ENCODE data around the gene LBHD2.

Gene LBHD2

GRCh38 chr14:103127861-103128598 is 44.0 kb downstream of the LBHD2 start:
- FAIRE-seq (no peak), DNase-seq (ENCODE audit: extremely low spot score, insufficient read length, low read depth) (no peak)

GRCh38 chr14:103128631-103129300 is 44.8 kb downstream of the LBHD2 start:
- no peak for DNase-seq (ENCODE audit: extremely low spot score, insufficient read length, low read depth)
- FAIRE-seq: no peak

GRCh38 chr14:103129301-103130016 is 45.4 kb downstream of the LBHD2 start:
- DNase-seq (ENCODE audit: extremely low spot score, insufficient read length, low read depth): no peak
- FAIRE-seq: no peak

- FAIRE-seq (no peak), DNase-seq (ENCODE audit: extremely low spot score, insufficient read length, low read depth) (no peak)
Measured at GRCh38 chr14:103130017-103130764, 46.2 kb downstream of the LBHD2 start.

GRCh38 chr14:103130965-103131364 is 47.0 kb downstream of the LBHD2 start:
- DNase-seq (ENCODE audit: extremely low spot score, insufficient read length, low read depth) (no peak), FAIRE-seq (no peak)

GRCh38 chr14:103131580-103131979 is 47.6 kb downstream of the LBHD2 start:
- DNase-seq (ENCODE audit: extremely low spot score, insufficient read length, low read depth) (no peak), FAIRE-seq (no peak)

GRCh38 chr14:103132381-103133209 is 48.6 kb downstream of the LBHD2 start:
- DNase-seq (ENCODE audit: extremely low spot score, insufficient read length, low read depth) (no peak), FAIRE-seq (no peak)

GRCh38 chr14:103133210-103134140 is 49.5 kb downstream of the LBHD2 start:
- no peak for DNase-seq (ENCODE audit: extremely low spot score, insufficient read length, low read depth)
- FAIRE-seq: no peak

- no peak for DNase-seq (ENCODE audit: extremely low spot score, insufficient read length, low read depth)
- FAIRE-seq: no peak
Measured at GRCh38 chr14:103134405-103134804, 50.4 kb downstream of the LBHD2 start.

GRCh38 chr14:103134919-103135318 is 50.9 kb downstream of the LBHD2 start:
- FAIRE-seq (no peak), DNase-seq (ENCODE audit: extremely low spot score, insufficient read length, low read depth) (no peak)

- no peak for FAIRE-seq
Measured at GRCh38 chr14:103135333-103136260, 51.6 kb downstream of the LBHD2 start.

GRCh38 chr14:103136388-103137271 is 52.6 kb downstream of the LBHD2 start:
- FAIRE-seq (no peak), DNase-seq (ENCODE audit: extremely low spot score, insufficient read length, low read depth) (no peak)

More at GRCh38 chr14:103135333-103136260, 51.6 kb downstream of the LBHD2 start:
- DNase-seq (ENCODE audit: extremely low spot score, insufficient read length, low read depth): no peak

GRCh38 chr14:103137689-103138300 is 53.8 kb downstream of the LBHD2 start:
- FAIRE-seq: no peak
- no peak for DNase-seq (ENCODE audit: extremely low spot score, insufficient read length, low read depth)

- no peak for DNase-seq (ENCODE audit: extremely low spot score, insufficient read length, low read depth)
Measured at GRCh38 chr14:103138301-103139131, 54.5 kb downstream of the LBHD2 start.

More at GRCh38 chr14:103138301-103139131, 54.5 kb downstream of the LBHD2 start:
- FAIRE-seq: no peak

All from GM18507 (cell line).